HG03097 (cell line): ENCODE data around the gene IL20RA.

ENCODE experiments used
- ATAC-seq: cut with Tn5 transposase; IDR thresholded peaks from one replicate; pipeline ENCODE4 v1.9.1; 2021; ENCODE audit not compliant: unreplicated experiment, low FRiP score

IL20RA gene

GRCh38 chr6:137011406-137011805 is 33.4 kb downstream of the IL20RA start:
- ATAC-seq: no peak

GRCh38 chr6:137010128-137010718 is 34.5 kb downstream of the IL20RA start:
- no peak for ATAC-seq

GRCh38 chr6:137008204-137008603 is 36.6 kb downstream of the IL20RA start:
- ATAC-seq: no peak

GRCh38 chr6:137006056-137006455 is 38.7 kb downstream of the IL20RA start:
- ATAC-seq: no peak

DNA sequence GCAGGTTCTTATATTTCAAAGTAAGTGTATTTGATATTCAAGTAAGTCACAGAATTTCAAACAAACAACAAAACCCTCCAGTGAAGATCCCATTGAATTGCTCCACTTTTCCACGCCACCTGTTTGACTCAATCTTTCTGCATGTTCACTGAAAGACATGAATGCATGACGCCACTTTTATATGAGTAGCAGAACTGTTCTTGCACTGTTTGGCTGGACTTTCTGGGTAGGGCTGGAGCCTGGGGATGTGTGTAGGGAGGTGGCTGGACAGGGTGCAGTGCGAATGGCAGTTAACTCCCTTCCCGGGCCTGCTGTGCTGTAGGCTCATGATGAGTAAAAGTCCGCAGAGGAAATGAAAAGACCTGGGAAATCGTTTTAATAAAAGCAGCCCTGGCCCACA is 39.7 kb downstream of the IL20RA start:
- ATAC-seq: no peak

GRCh38 chr6:137002505-137002904 is 42.3 kb downstream of the IL20RA start:
- ATAC-seq: no peak

DNA sequence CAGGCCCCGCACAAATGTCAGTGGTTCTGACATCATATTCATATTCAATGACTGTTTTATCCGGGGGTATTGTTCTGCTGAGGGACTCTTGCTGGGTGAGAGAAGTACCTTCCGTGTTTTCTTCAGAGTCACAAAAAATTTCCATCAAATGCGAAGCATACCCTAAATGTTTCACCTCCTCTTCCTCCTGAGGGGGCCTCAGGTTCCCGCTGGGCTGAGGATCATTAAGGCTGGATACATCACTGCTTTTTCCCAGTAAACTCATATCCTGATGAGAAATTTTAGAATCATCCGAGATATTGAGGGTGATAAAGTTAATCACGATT is 42.8 kb downstream of the IL20RA start:
- ATAC-seq: no peak

DNA sequence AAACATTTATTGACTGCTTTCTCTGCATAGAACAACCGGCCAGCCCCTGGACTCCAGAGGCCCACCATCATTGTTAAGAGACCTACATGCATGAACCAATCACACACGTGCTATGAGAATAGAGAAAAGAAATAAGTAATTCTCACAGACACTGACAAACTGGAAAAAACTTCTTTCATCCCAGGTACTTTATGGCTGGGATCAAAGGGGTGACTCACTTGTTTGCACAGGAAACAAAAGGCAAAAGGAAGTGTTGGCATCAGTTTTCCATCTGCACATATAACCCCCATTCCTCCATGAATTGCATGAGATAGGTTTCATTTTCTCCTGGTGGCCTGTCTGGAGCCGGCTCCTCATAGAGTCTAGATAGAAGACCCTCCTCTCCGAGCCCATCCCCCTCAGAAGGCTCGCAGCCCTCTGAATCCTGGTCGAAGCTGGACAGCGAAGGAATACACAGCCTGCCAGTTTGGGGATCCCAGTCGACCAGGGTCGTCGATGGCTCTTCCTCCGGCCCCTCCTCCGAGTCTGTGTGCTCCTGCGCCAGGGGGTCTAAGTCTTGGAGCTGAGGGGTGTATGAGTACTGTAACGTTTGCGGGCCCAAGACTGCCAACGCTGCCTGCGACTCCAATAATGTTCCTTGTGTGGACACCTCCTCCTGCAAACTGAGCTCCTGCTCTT is 43.3 kb downstream of the IL20RA start:
- ATAC-seq: no peak

DNA sequence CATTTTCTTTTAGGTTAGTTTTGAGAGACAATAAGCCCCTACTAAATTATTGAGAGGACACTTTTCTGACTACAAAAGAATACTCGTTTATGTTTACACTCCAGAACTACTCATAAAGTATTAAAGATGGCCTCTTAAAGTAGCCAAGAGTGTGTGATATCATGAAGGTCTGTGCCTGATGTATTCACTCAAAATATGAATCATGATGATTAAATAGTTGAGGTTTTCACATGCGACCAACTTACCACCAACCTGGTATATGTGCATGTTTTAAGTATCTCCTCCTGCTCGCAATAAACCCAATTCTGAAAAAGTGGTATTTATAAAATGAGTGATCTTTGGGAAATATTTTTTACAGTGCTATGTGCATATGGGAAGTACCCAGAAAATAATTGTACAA is 43.9 kb downstream of the IL20RA start:
- ATAC-seq: no peak

- ATAC-seq: no peak
Observed at GRCh38 chr6:136995521-136995920, 49.2 kb downstream of the IL20RA start.

- no peak for ATAC-seq
Observed at GRCh38 chr6:136994782-136995181, 50.0 kb downstream of the IL20RA start.

- ATAC-seq: no peak
Observed at GRCh38 chr6:136992113-136992512, 52.7 kb downstream of the IL20RA start.

DNA sequence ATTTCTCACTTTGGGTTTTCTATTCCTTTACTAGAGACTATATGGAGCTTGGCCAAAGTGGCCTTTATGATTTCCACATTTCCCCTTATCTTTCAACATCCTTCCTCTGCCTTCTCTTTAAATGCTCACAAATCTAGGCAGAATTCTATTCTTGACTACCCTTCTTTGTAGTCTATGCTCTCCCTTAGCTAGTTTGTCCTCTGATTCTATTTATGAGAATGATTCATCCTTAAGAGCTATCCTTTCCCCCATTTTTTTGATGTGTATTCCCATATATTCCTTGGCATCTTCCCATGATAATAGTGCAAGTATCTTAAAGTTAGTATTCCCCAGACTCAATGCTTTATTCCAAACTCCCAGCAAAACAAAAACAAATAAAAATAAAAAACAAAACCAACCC is 53.1 kb downstream of the IL20RA start:
- no peak for ATAC-seq

DNA sequence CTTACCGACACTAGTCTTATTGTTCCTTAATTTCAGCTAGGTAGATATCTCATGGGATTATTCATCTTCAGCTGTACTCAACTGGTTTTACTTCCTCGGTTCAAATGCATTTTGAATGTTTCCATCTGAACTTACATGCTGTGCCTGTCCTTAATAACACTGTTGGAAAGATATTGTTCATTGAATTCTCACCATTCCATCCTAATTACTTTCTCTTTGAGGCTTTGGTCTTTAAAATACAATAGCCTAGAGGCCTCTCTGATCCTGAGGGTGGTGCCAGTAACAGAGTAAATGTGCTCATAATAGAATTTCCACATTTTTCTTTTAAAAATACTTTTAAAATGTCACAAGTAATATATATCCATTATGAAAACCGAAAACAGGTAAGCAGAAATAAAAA is 54.0 kb downstream of the IL20RA start:
- no peak for ATAC-seq

GRCh38 chr6:136990242-136990578 is 54.6 kb downstream of the IL20RA start:
- ATAC-seq: no peak

GRCh38 chr6:136989571-136990241 is 55.1 kb downstream of the IL20RA start:
- ATAC-seq: no peak

- ATAC-seq: no peak
Observed at GRCh38 chr6:136987526-136987925, 57.2 kb downstream of the IL20RA start.

DNA sequence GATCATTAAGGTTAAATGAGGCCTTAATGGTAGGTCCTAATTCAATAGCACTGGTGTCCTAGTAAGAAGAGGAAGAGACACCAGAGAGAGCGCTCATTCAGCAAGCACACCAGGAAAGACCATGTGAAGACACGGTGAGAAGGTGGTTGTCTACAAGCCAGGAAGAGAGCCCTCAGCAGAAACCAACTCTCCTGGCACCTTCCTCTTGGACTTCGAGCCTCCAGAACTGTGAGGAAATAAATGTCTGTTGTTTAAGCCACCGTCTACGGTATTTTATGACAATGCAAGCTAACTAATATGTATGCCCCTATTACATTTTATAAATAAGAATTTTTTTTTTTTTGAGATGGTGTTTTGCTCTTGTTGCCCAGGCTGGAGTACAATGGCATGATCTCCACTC is 59.3 kb downstream of the IL20RA start:
- ATAC-seq: no peak

- no peak for ATAC-seq
Observed at GRCh38 chr6:136984578-136984977, 60.2 kb downstream of the IL20RA start.

DNA sequence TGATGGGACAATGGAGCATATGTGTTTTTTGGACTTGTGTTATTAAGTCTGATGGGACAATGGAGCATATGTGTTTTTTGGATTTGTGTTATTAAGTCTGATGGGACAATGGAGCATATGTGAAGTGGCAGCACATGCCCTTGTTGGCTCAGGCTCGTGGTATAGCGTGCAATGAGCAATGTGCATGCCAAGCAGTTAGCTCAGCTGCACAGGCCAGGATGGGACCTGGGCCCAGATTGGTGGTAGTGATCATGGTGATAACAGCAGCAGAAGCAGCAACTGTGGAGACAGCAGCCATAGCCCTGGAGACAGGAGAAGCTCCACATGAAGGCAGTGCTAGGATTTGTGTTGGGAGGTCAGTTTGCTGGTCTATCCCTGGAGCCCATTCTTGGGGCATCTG is 61.1 kb downstream of the IL20RA start:
- ATAC-seq: no peak

GRCh38 chr6:136982928-136983327 is 61.8 kb downstream of the IL20RA start:
- no peak for ATAC-seq

DNA sequence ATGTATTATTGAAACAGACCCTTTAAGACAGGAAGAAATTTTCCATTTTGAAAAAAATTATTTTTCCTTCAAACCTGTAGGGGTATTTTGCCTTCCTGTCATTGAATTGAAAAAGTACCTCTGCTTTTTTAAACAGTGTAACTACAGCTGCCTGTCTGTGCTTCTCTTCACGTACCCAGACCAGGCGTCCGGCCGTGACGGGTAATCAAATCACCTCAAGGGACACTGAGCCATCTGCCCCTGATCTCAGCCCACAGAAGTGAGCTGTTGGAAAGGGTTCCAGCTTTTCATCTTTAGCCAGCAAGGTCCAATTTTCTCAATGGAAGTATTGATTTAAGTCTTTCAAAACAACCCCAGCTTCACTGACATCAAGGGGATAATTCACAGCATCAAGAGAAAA is 64.7 kb downstream of the IL20RA start:
- no peak for ATAC-seq
